GM23248 (cell line): Measurements from ENCODE around the gene PMS2. TPM values are rescaled to one million over a fixed set of nuclear protein-coding genes. Genes with fewer than 3 reads are reported as not detected.

Experiments used
- DNase-seq: peaks from one replicate; pipeline ENCODE4 v3.0.0-alpha.2; 2015
- H2AFZ ChIP-seq: fragments of 200-600 bp; sonication (generic); 2 replicates; pipeline ENCODE4 v1.6.1; 2016; ENCODE audit warnings: antibody characterized with exemption
- H3F3A ChIP-seq: fragments of 200-600 bp; sonication (generic); 2 replicates; pipeline ENCODE4 v1.6.1; 2016; ENCODE audit warnings: mild to moderate bottlenecking, antibody characterized with exemption, mixed run types; ENCODE audit not compliant: insufficient read depth
- H3K27ac ChIP-seq: fragments of 200-600 bp; sonication (generic); 2 replicates; pipeline ENCODE4 v1.5.1; 2016; ENCODE audit warnings: mild to moderate bottlenecking
- H3K27me3 ChIP-seq: fragments of 200-600 bp; sonication (generic); replicated peaks from 2 replicates; pipeline ENCODE4 v1.6.1; 2016; ENCODE audit warnings: mild to moderate bottlenecking; ENCODE audit not compliant: insufficient read depth
- H3K36me3 ChIP-seq: fragments of 200-600 bp; sonication (generic); 2 replicates; pipeline ENCODE4 v1.6.1; 2016; ENCODE audit warnings: low read depth, mild to moderate bottlenecking
- H3K4me1 ChIP-seq: fragments of 200-600 bp; sonication (generic); 2 replicates; pipeline ENCODE4 v1.6.1; 2016; ENCODE audit warnings: mild to moderate bottlenecking; ENCODE audit not compliant: insufficient read depth
- H3K4me2 ChIP-seq: fragments of 200-600 bp; sonication (generic); one replicate; pipeline ENCODE4 v1.6.1; 2016; ENCODE audit warnings: mild to moderate bottlenecking; ENCODE audit not compliant: unreplicated experiment
- H3K4me3 ChIP-seq: fragments of 200-600 bp; sonication (generic); 2 replicates; pipeline ENCODE4 v1.5.1; 2016; ENCODE audit warnings: mild to moderate bottlenecking
- H3K79me2 ChIP-seq: fragments of 200-600 bp; sonication (generic); 2 replicates; pipeline ENCODE4 v1.6.1; 2016; ENCODE audit warnings: mild to moderate bottlenecking; ENCODE audit not compliant: insufficient read depth
- H3K9ac ChIP-seq: fragments of 200-600 bp; sonication (generic); 2 replicates; pipeline ENCODE4 v1.6.1; 2016; ENCODE audit warnings: mild to moderate bottlenecking
- H3K9me2 ChIP-seq: fragments of 200-600 bp; sonication (generic); 2 replicates; pipeline ENCODE4 v1.6.1; 2016; ENCODE audit warnings: mixed run types, mild to moderate bottlenecking, moderate library complexity; ENCODE audit not compliant: insufficient read depth
- H3K9me3 ChIP-seq: fragments of 200-600 bp; sonication (generic); one replicate; pipeline ENCODE4 v1.6.1; 2017; ENCODE audit warnings: low read depth
- H4K20me1 ChIP-seq: fragments of 200-600 bp; sonication (generic); 2 replicates; pipeline ENCODE4 v1.6.0; 2016; ENCODE audit not compliant: insufficient read depth
- EZH2 ChIP-seq: fragments of 200-600 bp; sonication (generic); IDR thresholded peaks from 2 replicates; pipeline ENCODE4 v1.6.1; 2018; ENCODE audit warnings: antibody characterized with exemption, mild to moderate bottlenecking; ENCODE audit not compliant: insufficient read depth, poor library complexity, severe bottlenecking
- EZH2phosphoT487 ChIP-seq: fragments of 200-600 bp; sonication (generic); IDR thresholded peaks from 2 replicates; pipeline ENCODE4 v1.6.1; 2018; ENCODE audit warnings: antibody characterized with exemption, moderate library complexity, mild to moderate bottlenecking, low read depth; ENCODE audit not compliant: insufficient read depth
- WGBS, 2 experiments: methylation state at CpG; one replicate each; pipeline ENCODE4 v1.1.6; 2015 to 2017; ENCODE audit warnings: low lambda C conversion rate in 2 of 2, low coverage in 1 of 2; ENCODE audit errors: missing lambda C conversion rate in 2 of 2; 5-methylcytosine and 5-hydroxymethylcytosine counted together
- in situ Hi-C: fragments of 300-500 bp; cut with MboI; formaldehyde crosslinking; loops from 2 replicates; pipeline ENCODE4 v1.15.0; 2020
- polyA plus RNA-seq: library from polyadenylated mRNA; unstranded; fragments of >200 nt; fragmentation: Nextera tagmentation; extraction: Ambion mirVana; gene quantifications from 2 replicates; pipeline ENCODE4 v1.2.1, GENCODE V29; 2016
- total RNA-seq: library from RNA; depleted of rRNA; stranded (reverse); fragments of >200 nt; shearing (Covaris generic); gene quantifications from 2 replicates; pipeline ENCODE4 v1.2.3, GENCODE V29; 2014

The PMS2 gene
- total and polyA plus RNA-seq, 2 experiments from 2014 or later = 7.4 to 12.8 TPM

- DNase-seq = no peak
- H3K9me2 ChIP-seq = no peaks in the 10 kb centered on the region
- no peaks in the 10 kb centered on the region for H4K20me1 ChIP-seq
- H3K4me1 ChIP-seq = peaks cover 10% of the 10 kb centered on the region
- H3K9me3 ChIP-seq = no peaks in the 10 kb centered on the region
- H3K4me2 ChIP-seq = no peak overlapping the region
- in situ Hi-C loops = loop anchor here (25.0 kb wide), 1 partner anchor 158 kb away; no protein-coding TSS in a partner anchor
- no peak overlapping the region for H3K27ac ChIP-seq
- H3K27me3 ChIP-seq = no peaks in the 10 kb centered on the region
- H3K4me3 ChIP-seq = no peak overlapping the region
- H3K9ac ChIP-seq = no peak overlapping the region
- H3K79me2 ChIP-seq = 0 out of 2 replicates have a peak, but pooled peaks cover 11% of the 10 kb centered on the region
- TF ChIP-seq EZH2phosphoT487 (no peak), EZH2 (no peak)
- H3K36me3 ChIP-seq = peaks cover 73% of the 10 kb centered on the region
- no peak overlapping the region for H2AFZ ChIP-seq
- H3F3A ChIP-seq = peaks cover 46% of the 10 kb centered on the region
- WGBS, 2 experiments = 86 to 88% methylated on average over 11 of the region's 11 CpGs
Measured at GRCh38 chr7:6020371-6021286, 11.8 kb upstream of the PMS2 start.

GRCh38 chr7:6016653-6016966 is 7.8 kb upstream of the PMS2 start:
- H3K9me3 ChIP-seq = no peaks in the 10 kb centered on the region
- peak overlapping the region; percentile 84 for H3K9ac ChIP-seq
- H3K79me2 ChIP-seq = peaks cover 43% of the 10 kb centered on the region
- no peak overlapping the region for H2AFZ ChIP-seq
- peak overlapping the region; percentile 98 for H3K27ac ChIP-seq
- peaks cover 42% of the 10 kb centered on the region for H3F3A ChIP-seq
- WGBS, 2 experiments = 90 to 91% methylated on average over 8 of the region's 8 CpGs
- no peak overlapping the region for H3K4me2 ChIP-seq
- in situ Hi-C loops = loop anchor here (25.0 kb wide), 1 partner anchor 154 kb away; no protein-coding TSS in a partner anchor
- H3K27me3 ChIP-seq = no peaks in the 10 kb centered on the region
- no peaks in the 10 kb centered on the region for H4K20me1 ChIP-seq
- DNase-seq = no peak
- H3K9me2 ChIP-seq = no peaks in the 10 kb centered on the region
- H3K4me1 ChIP-seq = peaks cover 28% of the 10 kb centered on the region
- H3K36me3 ChIP-seq = peaks cover 39% of the 10 kb centered on the region
- no peak for TF ChIP-seq EZH2phosphoT487
- TF ChIP-seq EZH2 = no peak
- no peak overlapping the region for H3K4me3 ChIP-seq

GRCh38 chr7:6015917-6016652 is 7.2 kb upstream of the PMS2 start:
- Histone ChIP-seq H3F3A (peaks cover 37% of the 10 kb centered on the region), H3K9me3 (no peaks in the 10 kb centered on the region), H3K4me1 (peaks cover 30% of the 10 kb centered on the region), H3K36me3 (peaks cover 35% of the 10 kb centered on the region), H3K79me2 (peaks cover 49% of the 10 kb centered on the region), H3K4me2 (peak overlapping the region; percentile 61), H4K20me1 (no peaks in the 10 kb centered on the region), H2AFZ (peak overlapping the region; percentile 28; the same call in 1 of the 2 replicates), H3K9ac (peak overlapping the region; percentile 84), H3K27ac (peak overlapping the region; percentile 98), H3K27me3 (no peaks in the 10 kb centered on the region), H3K9me2 (no peaks in the 10 kb centered on the region), H3K4me3 (0 out of 2 replicates have a peak overlapping the region, but pooled peaks have one; percentile 3)
- 51% methylated on average over 8 of the region's 8 CpGs for whole genome bisulfite sequencing, 2 experiments
- in situ Hi-C loops = loop anchor here (25.0 kb wide), 1 partner anchor 154 kb away; no protein-coding TSS in a partner anchor
- TF ChIP-seq EZH2 = no peak
- TF ChIP-seq EZH2phosphoT487 = no peak
- peak; percentile 96 for DNase-seq
